OCI-LY3 (cell line): ENCODE data around the gene CLVS2.

Experiments
- H2AFZ ChIP-seq: fragments of 200-600, 300-600 bp; shearing (Covaris generic); 2 replicates; pipeline ENCODE4 v1.6.0; 2014; ENCODE audit warnings: antibody characterized with exemption, low read depth, low read length
- H3K27ac ChIP-seq: fragments of 200-600, 300-600 bp; sonication (generic); 2 replicates; pipeline ENCODE4 v1.5.1; 2014; ENCODE audit warnings: mild to moderate bottlenecking, low read length, moderate library complexity, mixed read lengths
- H3K27me3 ChIP-seq: fragments of 200-600, 300-600 bp; sonication (generic); 2 replicates; pipeline ENCODE4 v1.6.1; 2014; ENCODE audit warnings: low read depth, low read length, mixed read lengths
- H3K36me3 ChIP-seq: fragments of 200-600, 300-600 bp; sonication (generic); replicated peaks from 2 replicates; pipeline ENCODE3; 2014; ENCODE audit warnings: low read depth, low read length, mixed read lengths
- H3K4me1 ChIP-seq: fragments of 300-600, 200-600 bp; sonication (generic); 2 replicates; pipeline ENCODE4 v1.6.1; 2014; ENCODE audit warnings: low read length, mixed read lengths
- H3K4me2 ChIP-seq: fragments of 200-600, 300-600 bp; sonication (generic); 2 replicates; pipeline ENCODE4 v1.6.1; 2014; ENCODE audit warnings: low read length, mixed read lengths
- H3K4me3 ChIP-seq: fragments of 300-600, 200-600 bp; sonication (generic); 2 replicates; pipeline ENCODE4 v1.5.1; 2014; ENCODE audit warnings: antibody characterized with exemption, mild to moderate bottlenecking, low read length, moderate library complexity
- H3K79me2 ChIP-seq: fragments of 300-600, 200-600 bp; shearing (Covaris generic); 2 replicates; pipeline ENCODE4 v1.6.1; 2014; ENCODE audit warnings: mild to moderate bottlenecking, low read length, mixed read lengths
- H3K9ac ChIP-seq: fragments of 300-600, 200-600 bp; shearing (Covaris generic); 2 replicates; pipeline ENCODE4 v1.6.0; 2014; ENCODE audit warnings: mild to moderate bottlenecking, low read length, moderate library complexity
- H3K9me3 ChIP-seq: fragments of 200-600, 300-600 bp; shearing (Covaris generic); 2 replicates; pipeline ENCODE4 v1.6.1; 2014; ENCODE audit warnings: low read length, mixed read lengths; ENCODE audit not compliant: insufficient read depth
- H4K20me1 ChIP-seq: fragments of 200-600, 300-600 bp; sonication (generic); 2 replicates; pipeline ENCODE4 v1.6.1; 2016; ENCODE audit warnings: low read length, mixed read lengths; ENCODE audit not compliant: insufficient read depth
- CTCF ChIP-seq: fragments of 200-600, 300-600 bp; sonication (generic); IDR thresholded peaks from 2 replicates; pipeline ENCODE4 v1.5.1; 2014; ENCODE audit warnings: antibody characterized with exemption, low read length, low read depth
- EZH2phosphoT487 ChIP-seq: fragments of 200-600 bp; shearing (Covaris generic); IDR thresholded peaks from 2 replicates; pipeline ENCODE4 v1.6.1; 2018; ENCODE audit warnings: antibody characterized with exemption, mixed run types, low read depth

Gene CLVS2

GRCh38 chr6:123000244-123000770 is 4.3 kb downstream of the CLVS2 start:
- H3K4me1 ChIP-seq, result no peaks in the 10 kb centered on the region
- no peak overlapping the region for H3K4me2 ChIP-seq
- no peaks in the 10 kb centered on the region for H3K79me2 ChIP-seq
- no peak overlapping the region for H3K27ac ChIP-seq
- H4K20me1 ChIP-seq, result no peaks in the 10 kb centered on the region
- no peak overlapping the region for H3K4me3 ChIP-seq
- no peaks in the 10 kb centered on the region for H3K36me3 ChIP-seq
- no peaks in the 10 kb centered on the region for H3K9me3 ChIP-seq
- TF ChIP-seq EZH2phosphoT487 (no peak), CTCF (no peak)
- no peak overlapping the region for H3K9ac ChIP-seq
- H3K27me3 ChIP-seq, result no peaks in the 10 kb centered on the region
- no peak overlapping the region for H2AFZ ChIP-seq

DNA sequence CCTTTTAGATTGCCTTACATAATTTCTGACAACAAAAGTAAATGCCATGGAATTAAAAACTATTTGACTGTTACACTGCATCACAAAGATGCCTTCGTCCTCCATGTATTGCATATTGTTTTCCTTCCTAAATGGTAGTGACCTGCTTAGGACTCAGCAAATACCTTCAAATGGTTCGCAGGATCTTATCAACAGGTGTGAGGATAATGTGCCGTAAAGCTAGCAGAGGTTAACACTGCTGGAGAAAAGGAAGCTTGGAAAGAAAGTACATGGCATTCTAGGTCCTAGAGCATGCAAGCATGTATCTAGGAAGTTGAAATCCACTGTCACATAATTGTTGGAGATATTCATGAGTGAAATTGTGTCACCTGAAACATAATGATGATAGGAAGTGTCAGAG is 5.5 kb downstream of the CLVS2 start:
- H4K20me1 ChIP-seq, result no peaks in the 10 kb centered on the region
- no peaks in the 10 kb centered on the region for H3K4me1 ChIP-seq
- no peak overlapping the region for H3K4me2 ChIP-seq
- TF ChIP-seq CTCF (no peak), EZH2phosphoT487 (no peak)
- no peaks in the 10 kb centered on the region for H3K36me3 ChIP-seq
- no peak overlapping the region for H2AFZ ChIP-seq
- no peaks in the 10 kb centered on the region for H3K79me2 ChIP-seq
- H3K9ac ChIP-seq, result no peak overlapping the region
- no peaks in the 10 kb centered on the region for H3K27me3 ChIP-seq
- H3K27ac ChIP-seq, result no peak overlapping the region
- H3K4me3 ChIP-seq, result no peak overlapping the region
- no peaks in the 10 kb centered on the region for H3K9me3 ChIP-seq

- no peak overlapping the region for H3K9ac ChIP-seq
These were observed 11.8 kb downstream of the CLVS2 start for GRCh38 chr6:123007885-123008284.

GRCh38 chr6:123009059-123009458 is 13.0 kb downstream of the CLVS2 start:
- Histone ChIP-seq H3K79me2 (no peaks in the 10 kb centered on the region), H3K4me3 (no peak overlapping the region), H3K27me3 (no peaks in the 10 kb centered on the region), H3K9me3 (no peaks in the 10 kb centered on the region), H3K4me1 (no peaks in the 10 kb centered on the region), H3K4me2 (no peak overlapping the region), H3K9ac (no peak overlapping the region), H3K27ac (no peak overlapping the region), H2AFZ (no peak overlapping the region), H4K20me1 (no peaks in the 10 kb centered on the region), H3K36me3 (no peaks in the 10 kb centered on the region)
- TF ChIP-seq CTCF (no peak), EZH2phosphoT487 (no peak)

More at GRCh38 chr6:123007885-123008284, 11.8 kb downstream of the CLVS2 start:
- H3K27ac ChIP-seq, result no peak overlapping the region
- H4K20me1 ChIP-seq, result no peaks in the 10 kb centered on the region
- TF ChIP-seq CTCF (no peak), EZH2phosphoT487 (no peak)
- no peaks in the 10 kb centered on the region for H3K27me3 ChIP-seq
- H2AFZ ChIP-seq, result no peak overlapping the region
- no peaks in the 10 kb centered on the region for H3K79me2 ChIP-seq
- H3K36me3 ChIP-seq, result no peaks in the 10 kb centered on the region
- H3K9me3 ChIP-seq, result no peaks in the 10 kb centered on the region
- no peak overlapping the region for H3K4me3 ChIP-seq
- H3K4me2 ChIP-seq, result no peak overlapping the region
- H3K4me1 ChIP-seq, result no peaks in the 10 kb centered on the region
